Mucosa of descending colon (tissue), 3 donors: ENCODE measurements around the gene CCIN. TPM values are rescaled to one million over a fixed set of nuclear protein-coding genes. Genes with fewer than 3 reads are reported as not detected.

Source experiments
- ATAC-seq: fragments of 200-7000 bp; cut with Tn5 transposase; one replicate; pipeline ENCODE4 v1.9.1; 2020; ENCODE audit warnings: mild to moderate bottlenecking, moderate library complexity
- DNase-seq, 3 donors: peaks; one replicate each; pipeline ENCODE4 v3.0.0-alpha.2; 2020
- H3K36me3 ChIP-seq: fragments of 200-600 bp; one replicate; pipeline ENCODE4 v1.8.0; 2021; ENCODE audit warnings: low read depth, mild to moderate bottlenecking
- H3K4me1 ChIP-seq: fragments of 200-600 bp; one replicate; pipeline ENCODE4 v1.8.0; 2021; ENCODE audit warnings: low read depth, mild to moderate bottlenecking
- H3K4me3 ChIP-seq: fragments of 200-600 bp; one replicate; pipeline ENCODE4 v1.8.0; 2021; ENCODE audit warnings: mild to moderate bottlenecking
- H3K9me3 ChIP-seq: fragments of 200-600 bp; one replicate; pipeline ENCODE4 v1.8.0; 2021; ENCODE audit warnings: mild to moderate bottlenecking
- CTCF ChIP-seq: fragments of 200-600 bp; IDR thresholded peaks from one replicate; pipeline ENCODE4 v1.8.0; 2022; ENCODE audit warnings: antibody characterized with exemption, mild to moderate bottlenecking
- intact Hi-C, 2 donors: fragments of 100-400 bp; cut with DNase I in 1 of 2; cut with micrococcal nuclease in 1 of 2; formaldehyde crosslinking; loops; one replicate each; pipeline versions ENCODE4 v1.11.0 to v1.11.1; 2022; cut with DNase I, micrococcal nuclease
- total RNA-seq, 3 donors: library from RNA; stranded (reverse); fragmentation: NEBNext Ultra II Directional in 2 of 3; extraction: Animal tissue kit (Norgen Biotek cat#: 25700) in 2 of 3; gene quantifications; one replicate each; pipeline versions ENCODE4 v1.2.1 to v1.2.4, GENCODE V29; 2021 to 2023
- donor health status: DM: no; HTN: no; CAD: no; lungs with moderate emphysema.
- donor health status: DM: no; HTN: no; CAD: no.
- donor health status: DM: no; HTN: yes; CAD: no.

The CCIN gene
- total RNA-seq, 3 donors from 2014 or later: 0.25 TPM; not detected in 2

GRCh38 chr9:36193023-36193422 is 23.8 kb downstream of the CCIN start:
- DNase-seq (no peak), ATAC-seq (no peak)
- no peak for TF ChIP-seq CTCF
- intact Hi-C loops: no loop called here
- peaks cover 28% of the 10 kb centered on the region for H3K4me1 ChIP-seq
- H3K4me3 ChIP-seq: no peak overlapping the region
- no peaks in the 10 kb centered on the region for H3K36me3 ChIP-seq
- no peaks in the 10 kb centered on the region for H3K9me3 ChIP-seq

GRCh38 chr9:36194326-36195000 is 25.3 kb downstream of the CCIN start:
- ATAC-seq: no peak
- intact Hi-C loops: no loop called here

GRCh38 chr9:36204906-36205547 is 35.8 kb downstream of the CCIN start:
- H3K9me3 ChIP-seq: no peaks in the 10 kb centered on the region
- intact Hi-C loops: no loop called here
- peak; percentile 64 for ATAC-seq
- H3K4me3 ChIP-seq: no peak overlapping the region
- TF ChIP-seq CTCF: no peak
- H3K36me3 ChIP-seq: peaks cover 21% of the 10 kb centered on the region
- H3K4me1 ChIP-seq: no peaks in the 10 kb centered on the region
- DNase-seq: no peak

More at GRCh38 chr9:36194326-36195000, 25.3 kb downstream of the CCIN start:
- DNase-seq: no peak
- H3K36me3 ChIP-seq: no peaks in the 10 kb centered on the region
- no peak overlapping the region for H3K4me3 ChIP-seq
- peaks cover 28% of the 10 kb centered on the region for H3K4me1 ChIP-seq
- no peak for TF ChIP-seq CTCF
- H3K9me3 ChIP-seq: no peaks in the 10 kb centered on the region

GRCh38 chr9:36207016-36207415 is 37.8 kb downstream of the CCIN start:
- Histone ChIP-seq H3K9me3 (no peaks in the 10 kb centered on the region), H3K4me1 (no peaks in the 10 kb centered on the region), H3K4me3 (no peak overlapping the region), H3K36me3 (peaks cover 21% of the 10 kb centered on the region)
- ATAC-seq (no peak), DNase-seq (no peak)
- intact Hi-C loops: no loop called here
- no peak for TF ChIP-seq CTCF

- no peak for ATAC-seq
- no peak for TF ChIP-seq CTCF
- H3K9me3 ChIP-seq: no peaks in the 10 kb centered on the region
- H3K36me3 ChIP-seq: peaks cover 21% of the 10 kb centered on the region
- H3K4me3 ChIP-seq: no peak overlapping the region
- no peak for DNase-seq
- intact Hi-C loops: no loop called here
- no peaks in the 10 kb centered on the region for H3K4me1 ChIP-seq
Measured at GRCh38 chr9:36207546-36208012, 38.4 kb downstream of the CCIN start.
